Stimulated activated effector memory CD8-positive, alpha-beta T cell treated with anti-CD3 and anti-CD28 coated beads, Interleukin-12 subunit alpha, Interleukin-12 subunit beta, amount 100 ng/mL, for 72 hours (primary cell): ENCODE results near the gene TNIK.

Experiments used
- ATAC-seq: fragments of 150-1000 bp; cut with Tn5 transposase; 2 replicates; pipeline ENCODE4 v1.10.0; 2021
- DNase-seq, 2 donors: peaks; one replicate each; pipeline ENCODE4 v3.0.0; 2021 to 2022; ENCODE audit warnings: low spot score in 2 of 2
- H3K27ac Mint-ChIP-seq: one replicate; pipeline ENCODE4 v1.8.0; 2022; ENCODE audit warnings: mild to moderate bottlenecking, mixed read lengths
- H3K36me3 Mint-ChIP-seq: one replicate; pipeline ENCODE4 v1.8.0; 2022; ENCODE audit warnings: mild to moderate bottlenecking, mixed read lengths
- H3K4me1 Mint-ChIP-seq: one replicate; pipeline ENCODE4 v1.8.0; 2022; ENCODE audit warnings: mixed read lengths
- H3K4me3 Mint-ChIP-seq: one replicate; pipeline ENCODE4 v1.8.0; 2022; ENCODE audit warnings: mild to moderate bottlenecking, mixed read lengths
- H3K9me3 Mint-ChIP-seq: one replicate; pipeline ENCODE4 v1.8.0; 2022; ENCODE audit warnings: mixed read lengths

The TNIK gene

GRCh38 chr3:171165499-171165921, 294.7 kb downstream of the TNIK start:
- DNase-seq (peak in 1 of 2 donors; percentile 51), ATAC-seq (peak; percentile 44)
- peaks cover 23% of the 10 kb centered on the region for H3K4me1 Mint-ChIP-seq
- peaks cover 67% of the 10 kb centered on the region for H3K36me3 Mint-ChIP-seq
- H3K4me3 Mint-ChIP-seq, result peak overlapping the region; percentile 31
- H3K9me3 Mint-ChIP-seq, result no peaks in the 10 kb centered on the region
- peak overlapping the region; percentile 70 for H3K27ac Mint-ChIP-seq

DNA sequence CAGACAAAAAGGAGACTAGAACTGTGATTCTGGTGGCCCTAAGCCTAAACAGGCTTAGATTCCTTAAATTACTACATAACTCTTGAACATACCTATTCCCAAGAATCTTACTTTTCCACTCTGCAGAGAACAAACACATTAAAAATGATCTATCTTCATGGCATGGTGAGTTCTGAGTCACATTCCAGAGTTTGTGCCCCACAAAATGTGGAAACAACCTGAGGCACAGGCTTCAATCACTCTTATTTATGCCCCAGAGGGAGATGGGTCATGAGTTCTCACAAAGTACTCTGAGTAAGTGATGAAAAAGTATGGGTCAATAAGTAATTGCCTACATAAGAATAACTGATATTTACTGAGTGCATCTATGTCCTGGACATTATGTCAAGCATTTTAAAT, 296.1 kb downstream of the TNIK start:
- H3K36me3 Mint-ChIP-seq, result peaks cover 77% of the 10 kb centered on the region
- DNase-seq (no peak), ATAC-seq (no peak)
- no peaks in the 10 kb centered on the region for H3K9me3 Mint-ChIP-seq
- peaks cover 23% of the 10 kb centered on the region for H3K4me1 Mint-ChIP-seq
- no peak overlapping the region for H3K27ac Mint-ChIP-seq
- H3K4me3 Mint-ChIP-seq, result no peak overlapping the region

DNA sequence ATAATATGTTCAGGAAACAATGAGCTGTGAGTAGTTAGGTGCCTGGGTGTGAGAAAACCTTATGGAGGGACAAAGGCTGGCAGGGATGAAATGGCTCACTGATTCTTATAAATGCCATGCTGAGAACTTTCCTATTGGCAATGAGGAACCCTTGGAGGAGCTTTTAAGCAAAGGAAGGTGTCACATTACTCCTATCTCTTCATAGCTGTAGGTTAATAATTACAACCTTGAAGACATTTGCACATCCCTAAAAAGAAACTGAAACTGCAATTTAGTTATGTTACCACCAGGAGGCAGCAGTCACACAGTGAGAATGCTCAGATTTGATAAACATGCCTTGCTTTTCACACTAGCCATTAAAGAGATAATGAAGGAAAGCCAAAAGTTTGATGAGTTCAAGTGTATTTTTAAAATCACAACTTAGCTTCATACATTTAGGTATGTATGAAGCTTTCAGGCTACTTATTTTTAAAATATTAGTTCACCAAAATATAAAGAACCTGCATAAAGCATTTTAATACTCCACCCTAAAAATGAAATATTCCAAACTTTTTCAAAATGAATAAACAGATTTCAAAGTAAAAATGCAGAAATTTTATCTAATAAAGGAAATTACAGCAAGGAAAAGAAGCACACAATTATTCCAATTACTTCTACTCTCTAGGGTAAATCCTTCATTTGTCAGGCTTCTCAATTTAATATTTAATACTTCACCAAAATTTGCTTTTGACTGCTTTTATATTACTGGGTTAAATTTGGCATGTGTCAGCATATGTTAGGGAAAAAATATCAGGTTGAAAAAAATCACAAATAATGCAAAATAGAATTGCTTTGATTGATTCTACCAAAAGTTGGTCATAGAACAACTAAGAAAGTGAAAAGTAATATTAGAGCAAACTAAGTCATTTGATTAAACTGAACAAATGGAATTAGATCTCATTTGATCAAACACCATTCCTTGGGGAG, 296.8 kb downstream of the TNIK start:
- no peak overlapping the region for H3K27ac Mint-ChIP-seq
- no peak overlapping the region for H3K4me3 Mint-ChIP-seq
- H3K36me3 Mint-ChIP-seq, result peaks cover 74% of the 10 kb centered on the region
- H3K4me1 Mint-ChIP-seq, result peaks cover 23% of the 10 kb centered on the region
- H3K9me3 Mint-ChIP-seq, result no peaks in the 10 kb centered on the region
- DNase-seq, result no peak
- no peak for ATAC-seq

GRCh38 chr3:171160325-171160724, 299.9 kb downstream of the TNIK start:
- Mint-ChIP-seq H3K4me3 (no peak overlapping the region), H3K36me3 (peaks cover 61% of the 10 kb centered on the region), H3K9me3 (no peaks in the 10 kb centered on the region), H3K27ac (no peak overlapping the region), H3K4me1 (peaks cover 3% of the 10 kb centered on the region)
- DNase-seq (no peak), ATAC-seq (no peak)

- H3K4me3 Mint-ChIP-seq, result no peak overlapping the region
- ATAC-seq, result no peak
- H3K9me3 Mint-ChIP-seq, result no peaks in the 10 kb centered on the region
- no peak overlapping the region for H3K27ac Mint-ChIP-seq
- H3K4me1 Mint-ChIP-seq, result peaks cover 6% of the 10 kb centered on the region
- DNase-seq, result no peak
- peaks cover 58% of the 10 kb centered on the region for H3K36me3 Mint-ChIP-seq
These were observed 300.4 kb downstream of the TNIK start for GRCh38 chr3:171159822-171160157.

- ATAC-seq (no peak), DNase-seq (no peak)
- Mint-ChIP-seq H3K9me3 (no peaks in the 10 kb centered on the region), H3K4me3 (no peak overlapping the region), H3K36me3 (peaks cover 52% of the 10 kb centered on the region), H3K4me1 (peaks cover 6% of the 10 kb centered on the region), H3K27ac (no peak overlapping the region)
These were observed 301.0 kb downstream of the TNIK start for GRCh38 chr3:171159024-171159821.

DNA sequence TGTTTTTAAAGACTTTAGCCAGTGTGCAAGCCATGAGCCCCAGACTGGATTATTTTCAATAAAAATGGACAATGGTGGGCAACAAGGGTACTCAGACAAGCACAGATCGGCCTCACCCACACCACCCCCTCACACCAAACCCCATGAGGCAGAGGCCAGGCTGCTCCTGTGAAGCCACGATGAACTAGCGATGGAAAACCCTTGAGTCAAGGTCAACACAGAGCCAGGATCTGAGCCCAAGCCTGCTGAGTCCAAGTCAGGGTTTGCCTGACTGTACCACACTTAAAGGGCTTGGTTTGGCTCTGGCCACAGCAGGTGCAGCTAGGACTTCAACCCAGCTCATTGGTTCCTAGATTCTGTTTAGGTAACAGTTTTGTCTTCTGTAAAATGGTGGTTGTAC, 302.2 kb downstream of the TNIK start:
- Mint-ChIP-seq H3K4me3 (no peak overlapping the region), H3K9me3 (no peaks in the 10 kb centered on the region), H3K4me1 (peaks cover 6% of the 10 kb centered on the region), H3K36me3 (peaks cover 44% of the 10 kb centered on the region), H3K27ac (peak overlapping the region; percentile 1)
- DNase-seq (no peak), ATAC-seq (no peak)

DNA sequence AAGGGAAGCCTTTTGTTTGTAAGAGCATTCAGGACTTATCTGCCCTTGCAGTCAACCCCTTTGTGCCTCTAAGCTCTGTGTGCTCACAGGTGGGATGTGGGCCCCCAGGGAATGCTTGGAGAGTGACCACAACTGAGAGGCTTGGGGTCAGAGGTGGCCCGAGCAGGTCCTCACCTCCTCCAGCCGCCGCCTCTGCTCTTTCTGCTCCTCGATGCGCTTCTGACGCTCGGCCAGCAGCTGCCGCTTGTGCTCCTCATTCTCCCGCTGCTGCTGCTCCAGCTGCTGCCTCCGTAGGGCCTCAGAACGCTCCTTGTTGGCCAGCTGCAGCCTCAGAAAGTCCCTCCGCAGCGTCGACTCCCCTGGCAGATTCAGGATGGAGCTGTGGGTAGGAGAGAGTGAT, 302.9 kb downstream of the TNIK start:
- H3K36me3 Mint-ChIP-seq, result peaks cover 46% of the 10 kb centered on the region
- ATAC-seq, result no peak
- no peak overlapping the region for H3K27ac Mint-ChIP-seq
- peaks cover 6% of the 10 kb centered on the region for H3K4me1 Mint-ChIP-seq
- no peak overlapping the region for H3K4me3 Mint-ChIP-seq
- no peaks in the 10 kb centered on the region for H3K9me3 Mint-ChIP-seq
- no peak for DNase-seq

DNA sequence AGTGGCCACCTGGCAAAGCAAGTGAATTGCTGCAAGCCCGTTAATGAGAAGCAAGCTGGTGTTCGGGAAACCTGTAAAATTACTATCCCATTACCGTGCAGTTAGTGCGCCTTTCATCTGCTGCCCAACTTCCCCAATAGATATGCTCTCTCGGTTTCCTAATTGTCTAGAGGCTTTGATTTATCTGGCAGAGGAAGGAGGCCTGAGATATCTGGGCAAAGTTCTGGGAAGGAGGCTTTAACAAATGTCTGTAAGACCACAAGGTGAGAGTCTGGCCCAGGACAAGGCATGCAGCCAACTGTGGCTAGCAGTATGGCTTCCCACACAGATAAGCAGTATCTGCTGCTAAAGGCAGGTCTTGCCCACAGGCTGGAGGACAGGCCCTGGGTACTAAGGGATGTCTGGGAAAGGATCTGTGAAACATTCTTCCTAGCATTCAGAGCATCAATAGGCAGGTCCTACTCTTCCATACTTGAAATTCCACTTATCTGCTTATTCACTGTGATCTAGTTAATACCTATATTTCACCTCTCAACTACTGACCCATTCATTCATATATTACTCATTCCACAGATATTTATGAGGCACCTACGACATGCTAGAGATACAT, 303.7 kb downstream of the TNIK start:
- no peak overlapping the region for H3K27ac Mint-ChIP-seq
- H3K36me3 Mint-ChIP-seq, result peaks cover 51% of the 10 kb centered on the region
- no peak for ATAC-seq

GRCh38 chr3:171155122-171155700, 305.0 kb downstream of the TNIK start:
- peaks cover 40% of the 10 kb centered on the region for H3K36me3 Mint-ChIP-seq
- no peak overlapping the region for H3K4me3 Mint-ChIP-seq

More for the DNA sequence above, 303.7 kb downstream of the TNIK start:
- no peak for DNase-seq
- H3K9me3 Mint-ChIP-seq, result no peaks in the 10 kb centered on the region
- H3K4me1 Mint-ChIP-seq, result peaks cover 6% of the 10 kb centered on the region
- H3K4me3 Mint-ChIP-seq, result no peak overlapping the region

GRCh38 chr3:171150945-171151344, 309.3 kb downstream of the TNIK start:
- no peak overlapping the region for H3K27ac Mint-ChIP-seq
- ATAC-seq (no peak), DNase-seq (no peak)
- H3K36me3 Mint-ChIP-seq, result peaks cover 36% of the 10 kb centered on the region
- peaks cover 6% of the 10 kb centered on the region for H3K4me1 Mint-ChIP-seq
- H3K9me3 Mint-ChIP-seq, result no peaks in the 10 kb centered on the region
- no peak overlapping the region for H3K4me3 Mint-ChIP-seq

More at GRCh38 chr3:171155122-171155700, 305.0 kb downstream of the TNIK start:
- Mint-ChIP-seq H3K4me1 (peaks cover 6% of the 10 kb centered on the region), H3K9me3 (no peaks in the 10 kb centered on the region), H3K27ac (no peak overlapping the region)
- DNase-seq (no peak), ATAC-seq (no peak)

DNA sequence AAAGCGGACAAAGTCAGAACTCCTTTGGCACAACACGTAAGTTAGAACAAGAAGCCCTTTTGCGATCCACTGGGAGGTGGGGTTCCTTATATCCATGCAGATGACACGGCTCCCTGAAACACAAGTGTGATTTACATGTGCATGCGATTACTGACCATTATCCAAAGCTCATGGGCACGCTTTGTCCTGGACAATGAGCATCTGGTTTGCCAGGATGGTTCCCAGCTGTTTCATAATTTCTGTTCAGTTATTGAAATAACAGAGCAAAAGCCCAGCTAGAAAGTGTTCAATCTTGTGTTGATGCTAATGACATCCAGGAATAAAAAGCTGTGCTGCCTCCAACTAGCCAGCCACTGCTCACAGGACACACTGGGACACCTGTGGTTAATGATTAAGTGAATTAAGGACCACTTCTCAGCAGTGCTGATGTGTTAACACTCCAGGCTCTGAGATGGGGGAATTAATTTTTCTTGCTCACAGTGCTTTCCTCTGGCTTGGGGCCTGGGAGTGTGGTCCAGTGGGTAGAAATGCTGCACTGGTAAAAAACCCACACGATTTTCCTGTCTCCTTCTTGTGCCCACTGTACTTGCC, 310.6 kb downstream of the TNIK start:
- Mint-ChIP-seq H3K27ac (no peak overlapping the region), H3K36me3 (peaks cover 28% of the 10 kb centered on the region), H3K4me1 (no peaks in the 10 kb centered on the region), H3K4me3 (no peak overlapping the region), H3K9me3 (no peaks in the 10 kb centered on the region)
- ATAC-seq (no peak), DNase-seq (no peak)

DNA sequence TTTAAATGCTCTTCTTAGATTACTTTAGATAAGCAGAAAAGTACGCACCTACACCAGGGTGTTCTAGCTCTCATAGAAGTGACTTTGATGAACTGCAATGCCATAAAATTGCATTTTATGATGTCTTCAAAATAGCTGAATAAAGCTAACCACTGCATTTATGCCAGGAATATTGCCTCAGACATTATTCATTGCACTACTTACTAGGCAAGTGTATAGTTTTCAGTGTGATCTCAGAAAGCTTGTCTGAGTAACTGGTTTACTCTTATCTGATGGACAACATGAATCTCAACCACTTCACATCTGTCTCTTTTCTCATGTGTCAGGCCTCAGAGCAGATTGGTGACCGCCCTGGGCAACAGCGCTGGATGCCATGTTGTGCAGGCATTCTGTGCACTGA, 314.4 kb downstream of the TNIK start:
- peak overlapping the region; percentile 18 for H3K27ac Mint-ChIP-seq
- ATAC-seq (no peak), DNase-seq (no peak)
- peaks cover 20% of the 10 kb centered on the region for H3K36me3 Mint-ChIP-seq
- no peak overlapping the region for H3K4me3 Mint-ChIP-seq
- no peaks in the 10 kb centered on the region for H3K4me1 Mint-ChIP-seq
- no peaks in the 10 kb centered on the region for H3K9me3 Mint-ChIP-seq

DNA sequence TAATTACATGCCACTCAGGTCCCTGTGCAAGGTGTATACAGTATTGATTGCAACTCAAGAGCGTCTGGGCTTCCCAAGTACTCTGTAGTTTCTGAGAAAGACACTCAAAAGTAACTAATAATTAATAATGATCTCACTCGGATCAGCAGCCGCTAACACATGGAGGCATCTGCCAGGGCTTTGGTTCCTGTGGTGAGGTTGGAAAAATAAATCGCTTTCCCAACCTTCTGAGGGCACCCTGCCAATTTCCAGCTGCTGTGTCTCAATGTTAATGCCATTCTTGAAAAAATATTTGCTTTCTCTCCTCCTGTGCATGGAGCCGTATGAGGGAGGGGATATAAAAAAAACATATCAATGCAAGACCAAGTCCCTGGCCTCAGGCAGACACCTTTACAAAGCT, 317.2 kb downstream of the TNIK start:
- ATAC-seq (no peak), DNase-seq (no peak)
- no peaks in the 10 kb centered on the region for H3K4me1 Mint-ChIP-seq
- H3K4me3 Mint-ChIP-seq, result no peak overlapping the region
- H3K36me3 Mint-ChIP-seq, result peaks cover 45% of the 10 kb centered on the region
- H3K27ac Mint-ChIP-seq, result no peak overlapping the region
- no peaks in the 10 kb centered on the region for H3K9me3 Mint-ChIP-seq

DNA sequence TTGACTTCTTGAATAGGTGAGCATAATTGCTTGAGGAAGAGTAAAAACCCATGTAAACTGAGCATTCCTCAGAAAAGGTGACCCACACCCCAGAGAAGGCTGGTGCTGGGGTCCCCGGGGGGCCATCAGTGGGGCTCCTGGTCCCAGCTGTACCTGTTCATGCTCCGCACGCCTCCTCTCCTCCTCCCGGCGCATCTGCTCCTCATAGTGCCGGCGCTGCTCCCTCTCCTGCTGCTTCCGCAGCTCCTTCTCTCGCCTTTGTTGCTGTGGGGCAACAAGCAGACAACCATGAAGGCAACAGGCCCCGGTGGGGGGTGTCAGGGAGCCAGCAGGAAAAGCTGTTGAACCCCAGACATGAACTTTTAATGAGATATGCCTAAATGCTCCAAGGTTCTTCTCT, 320.0 kb downstream of the TNIK start:
- peak overlapping the region; percentile 45 for H3K27ac Mint-ChIP-seq
- DNase-seq (no peak), ATAC-seq (no peak)
- H3K36me3 Mint-ChIP-seq, result peaks cover 56% of the 10 kb centered on the region
- no peaks in the 10 kb centered on the region for H3K9me3 Mint-ChIP-seq
- H3K4me1 Mint-ChIP-seq, result no peaks in the 10 kb centered on the region
- H3K4me3 Mint-ChIP-seq, result no peak overlapping the region
